ENCODE results near the gene PLG.
"Not testable (repeated sequence)": the region's sequence is repeated elsewhere in the genome, so short reads cannot be mapped to it uniquely, and the experiment has no call there.

Gene PLG

GRCh38 chr6:160690458-160690857, 11.6 kb upstream of the PLG start:
- DNase-seq (ENCODE audit: low read depth): no peak
- H3K4me3 ChIP-seq (ENCODE audit: low read depth, low read length): no peak overlapping the region
- no peak for TF ChIP-seq CTCF (IDR thresholded peaks at IDR 0.05; ENCODE audit: control insufficient read depth, extremely low read depth, insufficient read depth)

- no peak for DNase-seq (ENCODE audit: low read depth)
- TF ChIP-seq CTCF (IDR thresholded peaks at IDR 0.05; ENCODE audit: control insufficient read depth, extremely low read depth, insufficient read depth): no peak
- H3K4me3 ChIP-seq (ENCODE audit: low read depth, low read length): no peak overlapping the region
These were observed 10.4 kb upstream of the PLG start for GRCh38 chr6:160691617-160692016.

- no peak overlapping the region for H3K4me3 ChIP-seq (ENCODE audit: low read depth, low read length)
- no peak for DNase-seq (ENCODE audit: low read depth)
- TF ChIP-seq CTCF (IDR thresholded peaks at IDR 0.05; ENCODE audit: control insufficient read depth, extremely low read depth, insufficient read depth): no peak
These were observed 9.6 kb upstream of the PLG start for GRCh38 chr6:160692369-160692959.

GRCh38 chr6:160695025-160695424, 7.0 kb upstream of the PLG start:
- H3K4me3 ChIP-seq (ENCODE audit: low read depth, low read length); DNase-seq (ENCODE audit: low read depth): not testable (repeated sequence)

GRCh38 chr6:160695622-160696021, 6.4 kb upstream of the PLG start:
- not testable (repeated sequence) for H3K4me3 ChIP-seq (ENCODE audit: low read depth, low read length); DNase-seq (ENCODE audit: low read depth)

GRCh38 chr6:160696884-160697283, 5.2 kb upstream of the PLG start:
- not testable (repeated sequence) for DNase-seq (ENCODE audit: low read depth); H3K4me3 ChIP-seq (ENCODE audit: low read depth, low read length)

- no peak for DNase-seq (ENCODE audit: low read depth)
- TF ChIP-seq CTCF (IDR thresholded peaks at IDR 0.05; ENCODE audit: control insufficient read depth, extremely low read depth, insufficient read depth): no peak
- no peak overlapping the region for H3K4me3 ChIP-seq (ENCODE audit: low read depth, low read length)
These were observed 4.2 kb upstream of the PLG start for GRCh38 chr6:160697826-160698225.

- not testable (repeated sequence) for DNase-seq (ENCODE audit: low read depth); H3K4me3 ChIP-seq (ENCODE audit: low read depth, low read length)
These were observed 2.6 kb downstream of the PLG start for GRCh38 chr6:160704688-160705087.

GRCh38 chr6:160708993-160709392, 6.9 kb downstream of the PLG start:
- not testable (repeated sequence) for H3K4me3 ChIP-seq (ENCODE audit: low read depth, low read length); DNase-seq (ENCODE audit: low read depth)

- TF ChIP-seq CTCF (IDR thresholded peaks at IDR 0.05; ENCODE audit: control insufficient read depth, extremely low read depth, insufficient read depth): no peak
- no peak overlapping the region for H3K4me3 ChIP-seq (ENCODE audit: low read depth, low read length)
- no peak for DNase-seq (ENCODE audit: low read depth)
These were observed 12.8 kb downstream of the PLG start for GRCh38 chr6:160714731-160715316.
